ENCODE measurements around the gene PDCD2.

- TF ChIP-seq, protein P1, sequence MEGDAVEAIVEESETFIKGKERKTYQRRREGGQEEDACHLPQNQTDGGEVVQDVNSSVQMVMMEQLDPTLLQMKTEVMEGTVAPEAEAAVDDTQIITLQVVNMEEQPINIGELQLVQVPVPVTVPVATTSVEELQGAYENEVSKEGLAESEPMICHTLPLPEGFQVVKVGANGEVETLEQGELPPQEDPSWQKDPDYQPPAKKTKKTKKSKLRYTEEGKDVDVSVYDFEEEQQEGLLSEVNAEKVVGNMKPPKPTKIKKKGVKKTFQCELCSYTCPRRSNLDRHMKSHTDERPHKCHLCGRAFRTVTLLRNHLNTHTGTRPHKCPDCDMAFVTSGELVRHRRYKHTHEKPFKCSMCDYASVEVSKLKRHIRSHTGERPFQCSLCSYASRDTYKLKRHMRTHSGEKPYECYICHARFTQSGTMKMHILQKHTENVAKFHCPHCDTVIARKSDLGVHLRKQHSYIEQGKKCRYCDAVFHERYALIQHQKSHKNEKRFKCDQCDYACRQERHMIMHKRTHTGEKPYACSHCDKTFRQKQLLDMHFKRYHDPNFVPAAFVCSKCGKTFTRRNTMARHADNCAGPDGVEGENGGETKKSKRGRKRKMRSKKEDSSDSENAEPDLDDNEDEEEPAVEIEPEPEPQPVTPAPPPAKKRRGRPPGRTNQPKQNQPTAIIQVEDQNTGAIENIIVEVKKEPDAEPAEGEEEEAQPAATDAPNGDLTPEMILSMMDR (IDR thresholded peaks at IDR 0.05 in 4 of 5, conservative IDR thresholded peaks at IDR 0.05 in 1 of 5) = no peak
- TF ChIP-seq POLR2A (IDR thresholded peaks at IDR 0.05) = no peak
Measured at GRCh38 chr6:170537329-170537728, 47.1 kb downstream of the PDCD2 start.
